SU-DHL-6 (cell line): ENCODE results near the gene OR10G8.

Source experiments
- H2AFZ ChIP-seq: fragments of 200-600 bp; sonication (generic); 2 replicates; pipeline ENCODE4 v1.6.1; 2014; ENCODE audit warnings: low read depth, mild to moderate bottlenecking, moderate library complexity, mixed read lengths, antibody characterized with exemption, low read length; ENCODE audit not compliant: severe bottlenecking
- H3F3A ChIP-seq: fragments of 200-600 bp; shearing (Covaris generic); 2 replicates; pipeline ENCODE4 v1.6.0; 2016; ENCODE audit warnings: antibody characterized with exemption, mild to moderate bottlenecking; ENCODE audit not compliant: insufficient read depth
- H3K27ac ChIP-seq: fragments of 200-600 bp; sonication (generic); 2 replicates; pipeline ENCODE4 v1.5.1; 2016; ENCODE audit warnings: low read depth, mild to moderate bottlenecking, low read length, moderate library complexity, mixed read lengths
- H3K27me3 ChIP-seq: fragments of 200-600 bp; sonication (generic), shearing (Covaris generic); 2 replicates; pipeline ENCODE4 v1.6.0; 2014; ENCODE audit warnings: mild to moderate bottlenecking, low read length
- H3K36me3 ChIP-seq: fragments of 200-600 bp; sonication (generic); 2 replicates; pipeline ENCODE4 v1.6.1; 2014; ENCODE audit warnings: mild to moderate bottlenecking, low read length, mixed read lengths
- H3K4me2 ChIP-seq: fragments of 300-600, 200-600 bp; shearing (Covaris generic), sonication (generic); 2 replicates; pipeline ENCODE4 v1.6.0; 2014; ENCODE audit warnings: low read length, low read depth, mild to moderate bottlenecking; ENCODE audit not compliant: poor library complexity, severe bottlenecking
- H3K4me3 ChIP-seq: fragments of 200-600 bp; sonication (generic); 2 replicates; pipeline ENCODE4 v1.5.1; 2014; ENCODE audit warnings: antibody characterized with exemption, low read length, mild to moderate bottlenecking, mixed read lengths; ENCODE audit not compliant: insufficient read depth, poor library complexity, severe bottlenecking
- H3K79me2 ChIP-seq: fragments of 200-600 bp; sonication (generic); 2 replicates; pipeline ENCODE4 v1.6.1; 2014; ENCODE audit warnings: mild to moderate bottlenecking, low read length, moderate library complexity; ENCODE audit not compliant: insufficient read depth
- H3K9ac ChIP-seq: fragments of 200-600 bp; sonication (generic); 2 replicates; pipeline ENCODE4 v1.7.0; 2014; ENCODE audit warnings: mild to moderate bottlenecking, low read length
- H3K9me2 ChIP-seq: fragments of 200-600 bp; sonication (generic); replicated peaks from 2 replicates; pipeline ENCODE4 v1.6.1; 2014; ENCODE audit warnings: low read length; ENCODE audit not compliant: insufficient read depth
- H3K9me3 ChIP-seq: fragments of 200-600 bp; sonication (generic); 2 replicates; pipeline ENCODE4 v1.6.1; 2014; ENCODE audit warnings: low read length, mixed read lengths; ENCODE audit not compliant: insufficient read depth
- H4K20me1 ChIP-seq: fragments of 200-600 bp; sonication (generic); 2 replicates; pipeline ENCODE4 v1.6.1; 2014; ENCODE audit warnings: low read depth, mild to moderate bottlenecking, antibody characterized with exemption, low read length, moderate library complexity, mixed read lengths
- EZH2phosphoT487 ChIP-seq: fragments of 200-600 bp; sonication (generic), shearing (Covaris generic); conservative IDR thresholded peaks from 2 replicates; pipeline ENCODE4 v1.6.1; 2018; ENCODE audit warnings: mild to moderate bottlenecking, antibody characterized with exemption, low read length, moderate library complexity, mixed read lengths
- TF ChIP-seq, protein P1 (sequence below): fragments of 200-600 bp; sonication (generic); IDR thresholded peaks from one replicate; pipeline ENCODE4 v1.5.1; 2017; ENCODE audit warnings: antibody characterized with exemption, mild to moderate bottlenecking, low read length, moderate library complexity; ENCODE audit not compliant: insufficient read depth, poor library complexity, severe bottlenecking

Gene OR10G8

GRCh38 chr11:124039557-124039956, 13.0 kb downstream of the OR10G8 start:
- no peaks in the 10 kb centered on the region for H3K79me2 ChIP-seq
- no peaks in the 10 kb centered on the region for H3K27me3 ChIP-seq
- H4K20me1 ChIP-seq: no peaks in the 10 kb centered on the region
- no peak overlapping the region for H3K27ac ChIP-seq
- no peak overlapping the region for H3K4me3 ChIP-seq
- TF ChIP-seq, protein P1, sequence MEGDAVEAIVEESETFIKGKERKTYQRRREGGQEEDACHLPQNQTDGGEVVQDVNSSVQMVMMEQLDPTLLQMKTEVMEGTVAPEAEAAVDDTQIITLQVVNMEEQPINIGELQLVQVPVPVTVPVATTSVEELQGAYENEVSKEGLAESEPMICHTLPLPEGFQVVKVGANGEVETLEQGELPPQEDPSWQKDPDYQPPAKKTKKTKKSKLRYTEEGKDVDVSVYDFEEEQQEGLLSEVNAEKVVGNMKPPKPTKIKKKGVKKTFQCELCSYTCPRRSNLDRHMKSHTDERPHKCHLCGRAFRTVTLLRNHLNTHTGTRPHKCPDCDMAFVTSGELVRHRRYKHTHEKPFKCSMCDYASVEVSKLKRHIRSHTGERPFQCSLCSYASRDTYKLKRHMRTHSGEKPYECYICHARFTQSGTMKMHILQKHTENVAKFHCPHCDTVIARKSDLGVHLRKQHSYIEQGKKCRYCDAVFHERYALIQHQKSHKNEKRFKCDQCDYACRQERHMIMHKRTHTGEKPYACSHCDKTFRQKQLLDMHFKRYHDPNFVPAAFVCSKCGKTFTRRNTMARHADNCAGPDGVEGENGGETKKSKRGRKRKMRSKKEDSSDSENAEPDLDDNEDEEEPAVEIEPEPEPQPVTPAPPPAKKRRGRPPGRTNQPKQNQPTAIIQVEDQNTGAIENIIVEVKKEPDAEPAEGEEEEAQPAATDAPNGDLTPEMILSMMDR: no peak
- TF ChIP-seq EZH2phosphoT487: no peak
- H3F3A ChIP-seq: no peaks in the 10 kb centered on the region
- H2AFZ ChIP-seq: no peak overlapping the region
- no peaks in the 10 kb centered on the region for H3K36me3 ChIP-seq
- H3K9me3 ChIP-seq: no peaks in the 10 kb centered on the region
- H3K9me2 ChIP-seq: no peaks in the 10 kb centered on the region
- H3K9ac ChIP-seq: no peak overlapping the region
- H3K4me2 ChIP-seq: no peak overlapping the region

- H4K20me1 ChIP-seq: no peaks in the 10 kb centered on the region
- no peaks in the 10 kb centered on the region for H3K36me3 ChIP-seq
- no peak within 1 kb of the TSS for H3K4me3 ChIP-seq
- H3K9me2 ChIP-seq: no peaks in the 10 kb centered on the region
- H2AFZ ChIP-seq: no peak within 1 kb of the TSS
- H3K79me2 ChIP-seq: no peaks in the 10 kb centered on the region
- no peak within 1 kb of the TSS for H3K4me2 ChIP-seq
- H3F3A ChIP-seq: no peaks in the 10 kb centered on the region
- no peak within 1 kb of the TSS for H3K9ac ChIP-seq
- TF ChIP-seq, protein P1: no peak
- TF ChIP-seq EZH2phosphoT487: no peak
- no peak within 1 kb of the TSS for H3K27ac ChIP-seq
- no peaks in the 10 kb centered on the region for H3K9me3 ChIP-seq
- H3K27me3 ChIP-seq: no peaks in the 10 kb centered on the region
These were observed 14.7 kb downstream of the OR10G8 start, which contains the start of gene OR10G7 for GRCh38 chr11:124041254-124041653. TSS of gene OR10G7 (minus strand) at chr11:124041325. CDS start at chr11:124039001, 2,324 bp downstream.

DNA sequence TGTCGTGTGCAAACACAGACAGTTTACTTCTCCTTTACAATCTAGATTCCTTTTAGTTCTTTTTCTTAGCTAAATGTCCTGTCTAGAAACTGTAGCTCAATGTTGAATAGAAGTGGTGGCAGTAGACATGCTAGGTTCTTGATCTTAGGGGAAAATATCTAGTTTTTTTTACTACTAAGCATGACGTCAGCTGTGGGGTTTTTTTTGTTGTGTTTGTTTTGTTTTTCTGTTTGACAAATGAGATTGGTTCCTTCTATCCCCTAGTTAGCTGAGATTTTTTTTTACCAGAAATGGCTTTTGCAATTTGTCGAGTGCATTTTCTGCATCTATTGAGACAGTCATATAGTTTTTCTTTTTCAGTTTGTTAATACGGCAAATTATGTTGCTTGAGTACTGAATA, 16.8 kb downstream of the OR10G8 start:
- Histone ChIP-seq H4K20me1 (no peaks in the 10 kb centered on the region), H3K9ac (no peak overlapping the region), H3K36me3 (no peaks in the 10 kb centered on the region), H3K4me2 (no peak overlapping the region), H3K27ac (no peak overlapping the region), H3K79me2 (no peaks in the 10 kb centered on the region), H3K27me3 (no peaks in the 10 kb centered on the region), H3K9me2 (no peaks in the 10 kb centered on the region), H3F3A (no peaks in the 10 kb centered on the region), H3K9me3 (no peaks in the 10 kb centered on the region), H3K4me3 (no peak overlapping the region), H2AFZ (no peak overlapping the region)
- TF ChIP-seq, protein P1: no peak
- no peak for TF ChIP-seq EZH2phosphoT487
